Nephron (organoid): ENCODE results near the gene GABARAPL1.

Experiments used
- H3K27ac Mint-ChIP-seq, 3 experiments: 2 replicates each; pipeline ENCODE4 v1.8.0; 2020; ENCODE audit warnings: mixed read lengths in 3 of 3, mild to moderate bottlenecking in 2 of 3, moderate library complexity in 1 of 3
- H3K27me3 Mint-ChIP-seq: 2 replicates; pipeline ENCODE4 v1.8.0; 2021; ENCODE audit warnings: low read depth, mild to moderate bottlenecking, moderate library complexity, mixed read lengths
- H3K36me3 Mint-ChIP-seq: 2 replicates; pipeline ENCODE4 v1.8.0; 2020; ENCODE audit warnings: low read depth, mixed read lengths
- H3K4me1 Mint-ChIP-seq: 2 replicates; pipeline ENCODE4 v1.8.0; 2020; ENCODE audit warnings: mixed read lengths
- H3K4me3 Mint-ChIP-seq, 3 experiments: 2 replicates each; pipeline ENCODE4 v1.8.0; 2020; ENCODE audit warnings: mild to moderate bottlenecking in 3 of 3, mixed read lengths in 3 of 3, moderate library complexity in 2 of 3
- H3K9me3 Mint-ChIP-seq: 2 replicates; pipeline ENCODE4 v1.8.0; 2020; ENCODE audit warnings: mixed read lengths
- TF ChIP-seq, protein P1 (sequence below), 3 experiments: fragments of 200-600 bp; sonication (generic); IDR thresholded peaks; one replicate each; pipeline ENCODE4 v1.5.0; 2021; ENCODE audit warnings: antibody characterized with exemption in 3 of 3; ENCODE audit not compliant: unreplicated experiment in 3 of 3

Gene GABARAPL1

DNA sequence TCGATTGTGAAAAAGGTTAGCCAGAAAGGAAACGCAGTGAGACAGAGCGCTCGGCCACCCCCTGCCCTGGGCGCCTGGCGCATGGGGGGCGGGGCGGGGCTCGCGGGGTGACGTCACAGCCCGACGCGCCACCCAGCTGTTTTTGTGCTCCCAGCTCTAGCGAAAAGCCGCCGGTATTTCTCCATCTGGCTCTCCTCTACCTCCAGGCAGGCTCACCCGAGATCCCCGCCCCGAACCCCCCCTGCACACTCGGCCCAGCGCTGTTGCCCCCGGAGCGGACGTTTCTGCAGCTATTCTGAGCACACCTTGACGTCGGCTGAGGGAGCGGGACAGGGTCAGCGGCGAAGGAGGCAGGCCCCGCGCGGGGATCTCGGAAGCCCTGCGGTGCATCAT is at the start of gene GABARAPL1:
Gene GABARAPL1, plus strand, starts transcription at position 139 of the 393 bp plus-strand sequence. Its CDS starts 253 bp downstream, at position 392.
- no peaks in the 10 kb centered on the region for H3K36me3 Mint-ChIP-seq
- TF ChIP-seq, protein P1, sequence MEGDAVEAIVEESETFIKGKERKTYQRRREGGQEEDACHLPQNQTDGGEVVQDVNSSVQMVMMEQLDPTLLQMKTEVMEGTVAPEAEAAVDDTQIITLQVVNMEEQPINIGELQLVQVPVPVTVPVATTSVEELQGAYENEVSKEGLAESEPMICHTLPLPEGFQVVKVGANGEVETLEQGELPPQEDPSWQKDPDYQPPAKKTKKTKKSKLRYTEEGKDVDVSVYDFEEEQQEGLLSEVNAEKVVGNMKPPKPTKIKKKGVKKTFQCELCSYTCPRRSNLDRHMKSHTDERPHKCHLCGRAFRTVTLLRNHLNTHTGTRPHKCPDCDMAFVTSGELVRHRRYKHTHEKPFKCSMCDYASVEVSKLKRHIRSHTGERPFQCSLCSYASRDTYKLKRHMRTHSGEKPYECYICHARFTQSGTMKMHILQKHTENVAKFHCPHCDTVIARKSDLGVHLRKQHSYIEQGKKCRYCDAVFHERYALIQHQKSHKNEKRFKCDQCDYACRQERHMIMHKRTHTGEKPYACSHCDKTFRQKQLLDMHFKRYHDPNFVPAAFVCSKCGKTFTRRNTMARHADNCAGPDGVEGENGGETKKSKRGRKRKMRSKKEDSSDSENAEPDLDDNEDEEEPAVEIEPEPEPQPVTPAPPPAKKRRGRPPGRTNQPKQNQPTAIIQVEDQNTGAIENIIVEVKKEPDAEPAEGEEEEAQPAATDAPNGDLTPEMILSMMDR (IDR thresholded peaks at IDR 0.05; ENCODE audit: unreplicated experiment in 3 of 3) = no peak
- peaks cover 24% of the 10 kb centered on the region for H3K4me1 Mint-ChIP-seq
- H3K27me3 Mint-ChIP-seq = no peaks in the 10 kb centered on the region
- H3K27ac Mint-ChIP-seq = peak within 1 kb of the TSS; percentile 98 to 99 (median 98)
- H3K4me3 Mint-ChIP-seq = peak within 1 kb of the TSS; percentile 96 to 97 (median 97)
- no peaks in the 10 kb centered on the region for H3K9me3 Mint-ChIP-seq

DNA sequence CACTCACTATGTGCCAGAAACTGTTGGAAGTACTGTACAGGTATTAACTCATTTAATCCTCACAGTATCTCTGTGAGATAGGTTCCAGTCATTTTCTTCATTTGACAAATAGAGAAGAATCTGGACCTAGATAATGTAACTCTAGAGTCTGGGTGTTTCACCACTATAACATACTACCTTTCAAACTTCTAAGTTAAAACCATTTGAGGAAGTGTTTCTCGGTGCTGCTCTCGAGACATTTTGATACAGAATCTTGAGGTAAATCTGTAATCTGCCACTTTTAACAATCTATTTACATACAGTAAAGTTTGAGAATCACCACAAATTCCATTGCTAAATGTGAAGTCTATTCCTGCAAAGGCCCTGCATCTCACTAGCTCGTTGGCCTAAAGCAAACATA is 49.6 kb upstream of the GABARAPL1 start:
- H3K27ac Mint-ChIP-seq = no peak overlapping the region
- no peaks in the 10 kb centered on the region for H3K9me3 Mint-ChIP-seq
- H3K27me3 Mint-ChIP-seq = no peaks in the 10 kb centered on the region
- TF ChIP-seq, protein P1 (IDR thresholded peaks at IDR 0.05; ENCODE audit: unreplicated experiment in 3 of 3) = no peak
- peaks cover 5% of the 10 kb centered on the region for H3K4me1 Mint-ChIP-seq
- no peak overlapping the region for H3K4me3 Mint-ChIP-seq
- H3K36me3 Mint-ChIP-seq = no peaks in the 10 kb centered on the region

DNA sequence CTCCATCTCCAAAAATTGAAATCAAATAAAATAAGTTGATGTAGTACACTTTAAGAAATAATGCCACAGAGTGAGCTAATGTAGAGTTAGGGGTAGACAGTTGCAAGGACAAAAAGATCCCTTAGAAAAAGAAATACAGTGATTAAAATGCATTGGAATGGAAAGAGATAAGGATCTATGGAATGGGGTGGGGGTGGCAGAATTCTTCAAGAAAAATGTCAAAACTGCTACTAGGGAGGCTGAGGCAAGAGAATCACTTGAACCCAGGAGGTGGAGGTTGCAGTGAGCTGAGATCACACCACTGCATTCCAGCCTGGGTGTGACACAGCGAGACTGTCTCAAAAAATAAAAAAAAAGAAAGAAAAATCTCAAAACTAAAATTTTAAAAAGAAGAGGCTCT is 47.3 kb upstream of the GABARAPL1 start:
- TF ChIP-seq, protein P1 (IDR thresholded peaks at IDR 0.05; ENCODE audit: unreplicated experiment in 3 of 3) = no peak
- H3K9me3 Mint-ChIP-seq = no peaks in the 10 kb centered on the region
- no peaks in the 10 kb centered on the region for H3K36me3 Mint-ChIP-seq
- H3K27me3 Mint-ChIP-seq = no peaks in the 10 kb centered on the region
- no peak overlapping the region for H3K4me3 Mint-ChIP-seq
- peaks cover 4% of the 10 kb centered on the region for H3K4me1 Mint-ChIP-seq
- no peak overlapping the region for H3K27ac Mint-ChIP-seq

DNA sequence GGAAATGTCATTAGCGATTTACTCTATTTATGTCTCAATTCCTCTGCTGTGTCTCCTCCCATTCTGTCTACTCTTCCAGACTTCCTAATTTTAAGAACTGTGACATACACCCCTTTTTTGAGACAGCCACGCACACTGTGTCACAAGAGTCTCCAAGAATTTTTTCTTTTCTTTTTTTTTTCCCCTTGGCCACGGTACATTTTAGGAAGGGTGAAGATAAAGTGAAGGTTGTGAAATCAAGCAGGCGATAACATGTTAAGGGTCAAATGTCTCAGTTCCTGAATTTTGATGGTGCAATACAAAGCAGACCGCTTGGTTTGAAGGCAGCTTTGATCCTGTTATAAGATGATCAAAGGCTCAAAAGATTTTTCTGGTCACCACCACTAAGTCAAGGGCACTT is 45.1 kb upstream of the GABARAPL1 start:
- Mint-ChIP-seq H3K4me3 (no peak overlapping the region), H3K36me3 (no peaks in the 10 kb centered on the region), H3K27me3 (no peaks in the 10 kb centered on the region), H3K4me1 (no peaks in the 10 kb centered on the region), H3K9me3 (no peaks in the 10 kb centered on the region), H3K27ac (no peak overlapping the region)
- TF ChIP-seq, protein P1 (IDR thresholded peaks at IDR 0.05; ENCODE audit: unreplicated experiment in 3 of 3) = no peak

DNA sequence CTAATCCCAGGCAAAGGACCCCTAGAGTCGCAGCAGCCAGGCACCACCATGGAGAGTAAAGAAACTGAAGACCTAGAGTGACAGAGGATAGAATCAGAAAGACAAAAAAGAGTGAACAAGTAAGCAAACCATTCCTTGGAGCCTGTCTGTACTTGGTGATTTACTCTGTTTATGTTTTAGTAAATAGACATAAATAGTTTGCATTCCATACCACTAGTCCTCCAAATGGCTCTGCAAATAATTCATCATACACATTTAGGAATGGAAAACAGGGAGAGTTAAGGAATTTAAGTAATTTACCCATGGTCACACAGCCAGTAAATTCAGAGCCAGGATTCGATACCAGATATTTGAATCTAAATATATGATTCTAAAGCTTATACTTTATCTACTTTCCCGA is 43.6 kb upstream of the GABARAPL1 start:
- Mint-ChIP-seq H3K4me3 (no peak overlapping the region), H3K27ac (no peak overlapping the region), H3K9me3 (no peaks in the 10 kb centered on the region), H3K27me3 (peaks cover 1% of the 10 kb centered on the region), H3K4me1 (no peaks in the 10 kb centered on the region), H3K36me3 (no peaks in the 10 kb centered on the region)
- TF ChIP-seq, protein P1 (IDR thresholded peaks at IDR 0.05; ENCODE audit: unreplicated experiment in 3 of 3) = no peak

DNA sequence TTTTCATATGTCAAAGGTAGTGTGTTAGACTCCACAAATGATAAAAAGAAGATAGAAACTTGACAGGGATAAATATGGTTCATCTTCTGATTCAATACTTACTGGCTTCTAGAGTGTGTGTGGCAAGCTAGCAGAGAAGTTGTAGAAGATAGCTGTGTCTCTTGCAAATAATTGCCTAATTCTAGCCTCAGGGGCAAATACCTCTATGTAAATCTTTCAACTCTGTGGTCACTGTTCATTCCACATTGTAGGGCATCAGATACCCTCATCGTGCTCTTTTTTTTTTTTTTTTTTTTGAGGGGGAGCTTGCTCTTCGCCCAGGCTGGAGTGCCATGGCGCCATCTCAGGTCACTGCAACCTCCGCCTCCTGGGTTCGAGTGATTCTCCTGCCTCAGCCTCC is 42.5 kb upstream of the GABARAPL1 start:
- no peak overlapping the region for H3K4me3 Mint-ChIP-seq
- no peaks in the 10 kb centered on the region for H3K9me3 Mint-ChIP-seq
- peaks cover 4% of the 10 kb centered on the region for H3K27me3 Mint-ChIP-seq

More for the DNA sequence above, 42.5 kb upstream of the GABARAPL1 start:
- no peaks in the 10 kb centered on the region for H3K4me1 Mint-ChIP-seq
- TF ChIP-seq, protein P1 (IDR thresholded peaks at IDR 0.05; ENCODE audit: unreplicated experiment in 3 of 3) = no peak
- H3K36me3 Mint-ChIP-seq = no peaks in the 10 kb centered on the region
- H3K27ac Mint-ChIP-seq = no peak overlapping the region
